AG04449 (cell line): Measurements from ENCODE around the gene MAN2C1.

ENCODE experiments used
- CTCF ChIA-PET: fragments of 350-600 bp; formaldehyde crosslinking; extraction: SDS; loops from one replicate; lab custom pipeline; 2021; ENCODE audit warnings: antibody characterized with exemption; lab: Yijun Ruan, JAX
- POLR2A ChIA-PET: fragments of 400-600, 350-600 bp; formaldehyde crosslinking; extraction: SDS; loops from one replicate; lab custom pipeline; 2020; ENCODE audit warnings: antibody characterized with exemption, inconsistent platforms; lab: Yijun Ruan, JAX
- DNase-seq: peaks from one replicate; pipeline ENCODE4 v3.0.0-alpha.2; 2010; ENCODE audit warnings: low read depth, low spot score
- H3K4me3 ChIP-seq: 2 replicates; pipeline ENCODE4 v1.5.1; 2011; ENCODE audit warnings: low read depth, mild to moderate bottlenecking, control low read depth, low read length
- TF ChIP-seq, protein P1 (sequence below): IDR thresholded peaks from one replicate; pipeline ENCODE4 v1.5.1; 2011; ENCODE audit warnings: mild to moderate bottlenecking, moderate library complexity, low read length, control low read depth, inconsistent platforms; ENCODE audit not compliant: insufficient read depth; ENCODE audit errors: missing control alignments

MAN2C1 gene

DNA sequence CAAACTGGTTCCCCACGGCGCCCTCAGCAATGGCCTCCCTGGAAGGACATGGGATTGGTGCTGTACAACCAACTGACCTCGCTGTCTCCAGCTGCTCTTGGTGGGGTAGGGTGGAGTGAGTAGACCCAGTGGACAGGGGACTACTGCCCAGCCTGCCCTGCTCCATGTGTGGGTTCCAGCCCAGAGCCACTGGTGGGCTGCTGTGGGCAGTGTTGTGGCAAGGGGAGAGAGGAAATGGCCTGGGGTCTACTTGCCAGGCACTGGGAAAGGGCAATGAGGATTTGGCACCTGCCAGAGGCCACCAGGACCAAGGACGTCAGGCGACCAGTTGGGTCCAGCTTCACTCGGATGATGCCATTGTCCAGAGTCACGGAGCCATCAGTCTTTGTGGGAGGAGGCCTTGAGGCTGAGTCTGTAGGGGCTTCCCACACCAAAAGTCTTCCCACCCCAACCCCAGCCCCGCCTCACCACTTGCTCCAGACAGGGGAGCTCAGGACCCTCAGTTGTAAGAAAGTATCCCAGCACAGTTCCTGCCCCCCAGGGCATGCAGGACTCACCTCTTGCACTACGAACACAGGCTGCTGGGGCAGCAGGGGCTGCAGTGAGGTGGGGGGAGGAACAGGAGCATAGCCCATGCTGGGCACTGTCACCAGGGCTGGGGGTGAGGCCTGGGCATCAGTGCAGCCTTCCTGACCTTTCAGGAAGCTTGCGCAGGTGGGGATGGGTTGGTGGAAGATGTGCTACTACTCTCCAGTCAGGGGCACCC is 9.5 kb downstream of the MAN2C1 start:
- no peak overlapping the region for H3K4me3 ChIP-seq
- TF ChIP-seq, protein P1, sequence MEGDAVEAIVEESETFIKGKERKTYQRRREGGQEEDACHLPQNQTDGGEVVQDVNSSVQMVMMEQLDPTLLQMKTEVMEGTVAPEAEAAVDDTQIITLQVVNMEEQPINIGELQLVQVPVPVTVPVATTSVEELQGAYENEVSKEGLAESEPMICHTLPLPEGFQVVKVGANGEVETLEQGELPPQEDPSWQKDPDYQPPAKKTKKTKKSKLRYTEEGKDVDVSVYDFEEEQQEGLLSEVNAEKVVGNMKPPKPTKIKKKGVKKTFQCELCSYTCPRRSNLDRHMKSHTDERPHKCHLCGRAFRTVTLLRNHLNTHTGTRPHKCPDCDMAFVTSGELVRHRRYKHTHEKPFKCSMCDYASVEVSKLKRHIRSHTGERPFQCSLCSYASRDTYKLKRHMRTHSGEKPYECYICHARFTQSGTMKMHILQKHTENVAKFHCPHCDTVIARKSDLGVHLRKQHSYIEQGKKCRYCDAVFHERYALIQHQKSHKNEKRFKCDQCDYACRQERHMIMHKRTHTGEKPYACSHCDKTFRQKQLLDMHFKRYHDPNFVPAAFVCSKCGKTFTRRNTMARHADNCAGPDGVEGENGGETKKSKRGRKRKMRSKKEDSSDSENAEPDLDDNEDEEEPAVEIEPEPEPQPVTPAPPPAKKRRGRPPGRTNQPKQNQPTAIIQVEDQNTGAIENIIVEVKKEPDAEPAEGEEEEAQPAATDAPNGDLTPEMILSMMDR, result no peak
- no peak for DNase-seq
- ChIA-PET POLR2A (interaction anchor here (1.6 kb wide), 1 partner anchor 9 kb away, joined by 6 read pairs; no protein-coding TSS in a partner anchor), CTCF (interaction anchor here (1.4 to 1.8 kb wide), 2 partner anchors 9 to 10 kb away, joined by 4 to 9 read pairs; no protein-coding TSS in a partner anchor)

DNA sequence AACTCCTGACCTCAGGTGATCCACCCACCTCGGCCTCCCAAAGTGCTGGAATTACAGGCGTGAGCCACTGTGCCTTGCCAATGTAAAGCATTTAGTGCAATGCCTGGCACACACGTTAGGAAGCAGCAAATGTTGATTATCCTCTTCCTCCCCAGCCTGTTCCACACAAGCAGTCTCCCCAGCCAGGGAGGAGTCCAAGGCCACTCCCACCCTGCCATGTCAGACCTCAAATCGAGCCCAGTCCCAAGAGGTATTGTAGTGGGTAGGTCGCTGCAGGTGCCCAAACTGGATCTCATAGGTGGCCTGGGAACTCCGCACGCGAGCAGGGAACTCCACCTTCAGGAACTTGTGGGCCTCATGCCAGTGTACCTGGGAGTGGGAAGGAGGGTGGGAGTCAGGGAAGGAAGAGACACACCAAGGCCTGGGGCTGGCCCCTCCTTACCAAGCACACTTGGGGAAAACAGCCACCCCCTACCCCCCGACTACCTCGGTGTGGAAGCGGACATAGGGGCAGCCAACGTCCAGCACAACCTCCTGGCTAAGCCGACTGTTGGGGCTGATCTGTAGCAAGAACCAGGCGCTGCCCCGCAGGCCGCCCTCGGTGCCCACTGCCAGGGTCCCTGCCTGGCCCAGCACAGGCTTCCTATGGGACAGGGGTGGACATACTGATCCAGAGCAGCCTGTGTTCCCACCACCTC is 10.3 kb downstream of the MAN2C1 start:
- CTCF ChIA-PET, result interaction anchor here (1.8 kb wide), 1 partner anchor 10 kb away, joined by 9 read pairs; no protein-coding TSS in a partner anchor

DNA sequence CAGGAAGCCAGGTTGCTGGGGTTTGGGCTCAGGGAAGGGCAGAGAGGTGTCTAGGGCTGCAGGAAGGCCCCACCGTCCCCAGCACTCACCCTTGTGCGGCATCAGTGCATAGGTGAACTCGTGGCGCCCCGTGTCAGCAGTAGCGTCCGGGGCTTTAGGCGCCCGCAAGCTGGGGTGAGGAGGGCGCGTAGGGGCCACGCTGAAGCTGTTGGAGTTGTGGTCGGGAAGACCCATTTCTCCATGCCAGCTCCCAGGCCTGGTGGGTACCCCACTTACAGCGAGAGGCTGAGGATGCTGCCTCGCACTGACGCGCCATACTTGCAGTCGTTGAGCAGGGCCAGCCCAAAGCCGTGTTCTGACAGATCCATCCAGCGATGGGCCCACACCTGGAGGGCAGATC is 11.9 kb downstream of the MAN2C1 start:
- TF ChIP-seq, protein P1, result no peak
- POLR2A ChIA-PET, result no interaction called here

More for the DNA sequence above, 10.3 kb downstream of the MAN2C1 start:
- POLR2A ChIA-PET, result no interaction called here
- TF ChIP-seq, protein P1, result no peak
- no peak for DNase-seq
- no peak overlapping the region for H3K4me3 ChIP-seq

DNA sequence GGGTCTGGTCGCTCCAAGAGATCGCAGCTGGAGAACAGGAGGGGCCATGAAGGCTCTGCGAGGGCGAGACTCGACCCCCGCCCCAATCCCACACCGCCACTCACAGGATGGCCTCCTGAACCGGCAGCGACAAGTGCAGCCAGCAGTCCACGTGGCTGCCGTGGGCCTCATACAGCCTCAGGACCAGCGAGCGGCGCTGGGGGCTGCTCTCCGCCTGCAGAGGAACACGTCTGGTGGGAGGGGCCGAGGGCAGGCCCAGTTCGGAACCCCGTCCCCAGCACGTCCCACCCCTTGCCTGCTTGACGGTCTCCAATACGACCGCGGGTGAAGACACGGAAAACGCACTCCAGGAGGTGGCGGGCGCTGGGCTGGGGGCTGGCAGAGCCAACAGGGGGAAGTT is 12.4 kb downstream of the MAN2C1 start:
- POLR2A ChIA-PET, result interaction anchor here (1.8 kb wide), 1 partner anchor 12 kb away, joined by 7 read pairs; the partner anchor contains the start of gene MAN2C1

More for the DNA sequence above, 11.9 kb downstream of the MAN2C1 start:
- CTCF ChIA-PET, result interaction anchor here (1.4 to 6.8 kb wide), 2 partner anchors 11 to 327 kb away, joined by 4 to 50 read pairs; partner anchors contain the start of gene MAN2C1
- H3K4me3 ChIP-seq, result no peak overlapping the region
- no peak for DNase-seq

DNA sequence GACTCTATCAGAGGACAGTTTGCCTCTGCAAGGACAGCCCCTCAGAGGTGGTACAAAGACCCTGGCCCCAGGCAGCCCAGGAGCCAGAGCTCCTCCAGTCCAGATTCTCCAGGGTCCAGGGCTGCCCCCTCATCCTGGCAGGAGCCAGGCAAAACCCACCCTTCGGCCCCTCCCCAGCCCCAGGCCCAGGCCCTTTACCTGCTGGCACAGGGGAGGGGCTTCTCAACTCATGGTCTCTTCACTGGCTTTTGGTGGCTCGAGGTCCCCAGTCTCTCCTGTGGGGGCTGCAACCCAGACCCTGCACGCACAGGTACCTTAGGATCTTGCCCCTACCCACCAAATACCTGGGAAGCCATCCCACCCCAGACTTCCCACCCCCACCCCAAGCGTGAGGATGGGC is 13.0 kb downstream of the MAN2C1 start:
- POLR2A ChIA-PET, result interaction anchor here (1.8 kb wide), 1 partner anchor 12 kb away, joined by 7 read pairs; the partner anchor contains the start of gene MAN2C1
- CTCF ChIA-PET, result interaction anchor here (6.8 kb wide), 1 partner anchor 12 kb away, joined by 50 read pairs; the partner anchor contains the start of gene MAN2C1
- no peak overlapping the region for H3K4me3 ChIP-seq
- TF ChIP-seq, protein P1, result no peak
- no peak for DNase-seq

More for the DNA sequence above, 12.4 kb downstream of the MAN2C1 start:
- DNase-seq, result no peak
- CTCF ChIA-PET, result interaction anchor here (6.8 kb wide), 1 partner anchor 11 kb away, joined by 50 read pairs; the partner anchor contains the start of gene MAN2C1
- H3K4me3 ChIP-seq, result no peak overlapping the region
- TF ChIP-seq, protein P1, result no peak

DNA sequence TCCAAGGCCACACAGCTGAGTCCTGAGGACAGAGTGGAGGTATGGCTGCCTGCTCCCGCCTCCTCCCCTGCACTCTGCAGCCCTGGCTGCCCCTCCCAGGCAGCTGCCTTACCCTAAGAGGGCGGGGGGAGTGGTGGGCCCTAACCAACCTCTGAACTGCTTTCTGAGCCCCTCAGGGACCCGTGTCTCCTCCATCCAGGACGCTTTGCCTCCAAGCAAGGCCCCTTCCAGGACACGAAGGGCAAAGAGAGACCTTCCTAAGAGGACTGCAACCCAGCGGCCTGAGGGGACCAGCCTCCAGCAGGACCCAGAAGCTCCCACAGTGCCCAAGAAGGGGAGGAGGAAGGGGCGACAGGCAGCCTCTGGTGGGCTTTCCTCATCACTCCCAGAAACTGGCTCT is 14.0 kb downstream of the MAN2C1 start:
- H3K4me3 ChIP-seq, result no peak overlapping the region
- CTCF ChIA-PET, result interaction anchor here (6.8 kb wide), 1 partner anchor 13 kb away, joined by 50 read pairs; the partner anchor contains the start of gene MAN2C1
- DNase-seq, result no peak
- TF ChIP-seq, protein P1, result no peak
- POLR2A ChIA-PET, result interaction anchor here (0.6 to 1.8 kb wide), 2 partner anchors 13 to 154 kb away, joined by 3 to 7 read pairs; partner anchors contain the start of gene MAN2C1
